ENCODE measurements around the gene HLA-DPA1.

GRCh38 chr6:33123181-33123580, 49.7 kb upstream of the HLA-DPA1 start:
- no peak for TF ChIP-seq POLR2A (IDR thresholded peaks at IDR 0.05)
- no peak for TF ChIP-seq POLR2AphosphoS5 (IDR thresholded peaks at IDR 0.05)
- TF ChIP-seq EP300 (IDR thresholded peaks at IDR 0.05; ENCODE audit: low read depth) = no peak
